HG03103 (cell line): ENCODE results near the gene ZNF37A.
"Not testable (repeated sequence)": the region's sequence is repeated elsewhere in the genome, so short reads cannot be mapped to it uniquely, and the experiment has no call there.

Experiments used
- ATAC-seq: cut with Tn5 transposase; IDR thresholded peaks from one replicate; pipeline ENCODE4 v1.9.1; 2021; ENCODE audit warnings: low read depth; ENCODE audit not compliant: unreplicated experiment

The ZNF37A gene

DNA sequence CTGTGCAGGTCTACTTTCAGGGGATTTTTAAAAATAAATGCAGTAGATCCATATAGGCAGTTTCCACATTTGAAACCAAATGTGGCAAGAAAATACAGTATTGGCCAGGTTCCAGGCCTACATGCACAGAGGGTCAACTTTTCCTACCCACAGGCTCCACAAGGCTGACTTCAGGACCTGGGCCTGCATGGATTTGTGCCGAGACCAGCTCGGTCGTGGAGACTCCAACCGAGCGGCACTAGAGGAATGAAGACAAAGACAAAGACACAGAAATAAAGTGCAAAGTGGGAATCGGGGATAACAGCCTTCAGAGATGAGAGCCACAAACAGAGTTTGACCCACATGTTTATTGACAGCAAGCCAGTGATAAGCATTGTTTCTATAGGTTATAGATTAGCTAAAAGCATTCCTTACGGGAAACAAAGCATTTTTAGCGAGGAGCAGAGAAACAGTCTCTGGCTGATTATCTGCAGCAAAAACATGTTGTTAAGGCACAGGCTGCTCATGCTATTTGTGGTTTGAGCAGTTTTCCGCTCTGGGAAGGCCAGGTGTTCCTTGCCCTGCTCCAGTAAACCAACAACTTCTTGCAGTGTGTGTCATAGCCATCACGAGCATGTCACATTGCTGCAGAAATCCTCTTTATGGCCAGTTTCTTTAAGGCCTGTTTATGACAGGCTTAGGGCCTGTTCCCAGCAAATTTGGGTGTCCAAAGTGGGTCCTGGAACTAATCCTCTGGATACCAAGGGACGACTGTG, 52.6 kb downstream of the ZNF37A start:
- no peak for ATAC-seq

DNA sequence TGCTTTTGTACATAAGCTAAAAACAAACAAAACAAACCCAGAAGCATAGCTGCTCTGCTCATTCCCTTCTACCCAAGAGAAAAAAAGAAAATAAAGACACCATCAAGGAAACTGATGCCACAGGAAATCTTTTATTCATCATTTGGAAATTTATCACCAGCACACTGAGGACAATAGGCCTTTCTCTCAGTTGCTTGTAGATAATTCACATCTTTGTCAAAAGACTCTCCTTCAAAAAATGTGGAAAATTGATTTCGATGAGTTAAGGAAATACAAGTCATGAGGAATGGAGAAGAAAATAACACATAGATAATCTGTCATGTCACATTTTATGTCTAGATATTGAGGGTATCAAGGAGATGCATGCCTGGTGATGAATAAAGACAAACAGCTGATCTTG, 53.5 kb downstream of the ZNF37A start:
- ATAC-seq = no peak

DNA sequence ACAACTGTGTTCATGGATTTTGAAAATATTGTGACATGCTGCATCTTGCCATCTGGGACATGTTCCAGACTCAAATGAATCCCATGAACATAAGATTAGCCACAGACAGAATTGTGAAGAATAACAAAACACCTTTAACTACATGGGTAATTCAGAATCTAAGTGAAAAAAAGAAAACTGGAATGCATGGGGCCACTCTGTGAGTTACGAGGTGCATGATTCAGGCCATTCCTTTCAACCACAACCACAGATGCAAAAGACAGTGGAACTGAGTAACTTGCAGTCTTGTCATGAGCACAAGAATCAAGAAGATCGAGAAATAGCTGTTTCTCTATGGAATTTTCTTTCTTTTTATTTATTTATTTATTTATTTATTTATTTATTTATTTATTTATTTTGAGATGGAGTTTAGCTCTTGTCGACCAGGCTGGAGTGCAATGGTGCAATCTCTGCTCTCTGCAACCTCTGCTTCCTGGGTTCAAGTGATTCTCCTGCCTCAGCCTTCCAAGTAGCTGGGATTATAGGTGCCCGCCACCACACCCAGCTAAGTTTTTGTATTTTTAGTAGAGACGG, 56.8 kb downstream of the ZNF37A start:
- not testable (repeated sequence) for ATAC-seq

DNA sequence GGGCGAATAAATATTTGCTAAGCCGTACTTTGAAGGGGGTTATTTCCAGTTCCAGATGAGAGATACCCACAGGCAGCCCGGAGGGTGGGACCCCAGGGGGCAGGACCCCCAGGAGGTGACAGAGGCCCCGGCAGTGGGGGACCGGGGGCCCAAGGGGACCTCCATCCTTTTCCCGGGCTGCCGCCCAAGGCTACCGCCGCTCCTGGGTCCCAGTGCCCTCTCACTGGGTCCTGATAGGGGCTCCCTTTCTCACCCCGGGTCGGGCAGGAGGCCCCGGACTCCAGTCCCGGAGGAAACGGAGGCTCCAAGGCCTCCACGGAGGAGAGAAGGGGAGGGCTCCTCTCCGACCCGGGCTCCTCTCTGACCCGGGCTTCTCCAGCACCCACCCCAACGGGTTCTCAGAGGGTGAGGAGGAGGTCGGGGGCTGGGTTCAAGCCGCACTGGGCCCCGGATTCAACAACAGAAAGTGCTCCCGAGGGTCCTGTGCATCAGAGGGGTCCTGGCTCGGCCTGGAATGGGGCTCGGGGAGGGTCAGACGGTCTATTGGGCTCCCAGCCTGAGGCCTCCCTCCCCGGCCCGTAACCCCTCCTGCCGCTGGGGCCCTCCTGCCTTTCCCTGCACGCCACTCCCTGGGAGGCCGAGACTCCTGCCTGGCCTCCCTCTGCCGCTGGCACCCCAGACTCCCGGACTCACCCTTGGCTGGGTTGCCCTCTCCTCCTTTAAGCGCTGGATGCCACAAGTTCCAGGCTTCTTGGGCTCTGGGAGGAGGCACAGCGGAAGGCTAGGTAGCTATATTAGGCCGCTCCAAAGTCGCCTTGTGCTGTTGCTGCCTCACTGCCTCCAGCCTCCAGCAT, 62.5 kb downstream of the ZNF37A start:
- no peak for ATAC-seq

DNA sequence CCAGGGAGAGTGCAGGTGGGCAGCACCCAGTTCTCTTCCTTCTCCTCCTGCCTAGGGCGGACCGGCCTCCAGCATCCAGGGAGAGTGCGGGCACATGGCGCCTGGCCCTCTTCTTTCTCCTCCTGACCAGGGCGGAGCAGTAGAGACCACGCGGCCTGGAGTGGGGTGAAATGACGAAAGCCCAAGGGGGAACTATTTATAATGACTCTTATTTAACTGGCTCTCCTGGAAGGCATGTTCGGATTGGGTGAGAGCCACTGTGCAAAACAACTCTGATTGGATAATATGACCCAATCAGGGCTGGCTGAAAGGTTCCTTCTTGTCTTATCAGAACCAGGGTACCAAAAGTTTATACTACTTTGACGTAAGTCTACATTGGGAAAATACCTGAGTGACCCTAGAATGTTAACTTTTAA, 63.1 kb downstream of the ZNF37A start:
- ATAC-seq = no peak

DNA sequence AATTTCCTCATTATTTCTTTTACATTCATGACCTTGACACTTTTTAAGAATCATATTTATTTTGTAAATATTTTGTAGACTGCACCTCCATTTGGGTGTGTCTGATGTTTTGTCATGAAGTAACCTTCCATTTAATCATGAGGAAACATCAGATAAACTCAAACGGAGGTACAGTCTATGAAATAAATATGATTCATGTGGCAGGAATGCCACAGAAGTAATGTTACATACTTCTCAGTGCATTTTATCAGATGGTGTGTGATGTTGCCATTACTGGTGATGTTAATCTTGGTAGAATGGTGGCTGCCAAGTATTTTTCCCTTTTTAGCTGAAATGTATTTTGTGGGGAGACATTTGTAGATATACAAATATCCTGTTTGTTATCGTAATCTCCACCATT, 64.9 kb downstream of the ZNF37A start:
- no peak for ATAC-seq

DNA sequence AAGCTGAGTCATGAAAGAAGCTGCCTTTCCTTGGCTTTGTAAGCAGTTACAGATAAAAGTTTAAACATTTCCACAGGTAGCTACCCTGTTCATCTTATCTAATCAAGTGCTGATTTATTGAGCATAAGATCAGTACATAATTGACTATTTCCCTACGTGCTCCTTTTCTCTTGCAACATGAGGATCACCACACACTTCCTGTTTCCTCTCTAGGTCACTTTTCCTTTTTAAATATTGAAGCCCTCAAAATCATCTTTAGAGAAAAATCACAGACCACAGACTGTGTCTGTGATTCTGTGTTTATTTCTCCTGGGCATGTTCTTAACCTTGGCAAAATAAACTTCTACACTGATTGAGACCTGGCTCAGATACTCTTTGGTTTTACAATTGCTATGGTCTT, 69.5 kb downstream of the ZNF37A start:
- no peak for ATAC-seq

DNA sequence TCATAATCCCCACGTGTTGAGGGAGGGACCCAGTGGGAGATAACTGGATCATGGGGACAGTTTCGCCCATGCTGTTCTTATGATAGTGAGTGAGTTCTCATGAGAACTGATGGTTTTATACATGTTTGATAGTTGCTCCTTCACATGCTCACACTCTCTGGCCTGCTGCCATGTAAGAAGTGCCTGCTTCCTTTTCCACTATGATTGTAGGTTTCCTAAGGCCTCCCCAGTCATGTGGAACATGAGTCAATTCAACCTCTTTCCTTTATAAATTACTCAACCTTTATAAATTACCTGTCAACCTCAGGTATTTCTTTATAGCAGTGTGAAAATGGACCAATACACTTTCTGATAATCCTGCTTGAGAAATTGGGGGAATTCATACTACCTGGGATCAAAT, 80.2 kb downstream of the ZNF37A start:
- no peak for ATAC-seq

DNA sequence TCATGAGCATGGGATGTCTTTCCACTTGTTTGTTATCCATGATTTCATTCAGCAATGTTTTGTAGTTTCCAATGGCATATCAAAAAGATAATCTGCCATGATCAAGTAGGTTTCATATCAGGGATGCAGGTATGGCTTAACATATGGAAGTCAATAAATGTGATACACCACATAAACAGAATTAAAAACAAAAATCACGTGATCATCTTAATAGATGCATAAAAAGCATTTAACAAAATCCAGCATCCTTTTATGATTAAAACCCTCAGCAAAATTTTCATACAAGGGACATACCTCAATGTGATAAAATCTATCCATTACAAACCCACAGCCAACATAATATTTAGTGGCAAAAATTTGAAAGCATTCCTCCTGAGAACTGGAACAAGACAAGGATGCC, 90.3 kb downstream of the ZNF37A start:
- ATAC-seq = no peak
